NCI-H345 treated with DMSO at 0.1 percent for 48 hours (cell line): ENCODE measurements around the gene GAS2L3.
"Not testable (repeated sequence)": the region's sequence is repeated elsewhere in the genome, so short reads cannot be mapped to it uniquely, and the experiment has no call there.

ENCODE experiments used
- DNase-seq: peaks from one replicate; lab custom pipeline; 2025; ENCODE audit not compliant: unreplicated experiment; lab: John Stamatoyannopoulos, UW

GAS2L3 gene

DNA sequence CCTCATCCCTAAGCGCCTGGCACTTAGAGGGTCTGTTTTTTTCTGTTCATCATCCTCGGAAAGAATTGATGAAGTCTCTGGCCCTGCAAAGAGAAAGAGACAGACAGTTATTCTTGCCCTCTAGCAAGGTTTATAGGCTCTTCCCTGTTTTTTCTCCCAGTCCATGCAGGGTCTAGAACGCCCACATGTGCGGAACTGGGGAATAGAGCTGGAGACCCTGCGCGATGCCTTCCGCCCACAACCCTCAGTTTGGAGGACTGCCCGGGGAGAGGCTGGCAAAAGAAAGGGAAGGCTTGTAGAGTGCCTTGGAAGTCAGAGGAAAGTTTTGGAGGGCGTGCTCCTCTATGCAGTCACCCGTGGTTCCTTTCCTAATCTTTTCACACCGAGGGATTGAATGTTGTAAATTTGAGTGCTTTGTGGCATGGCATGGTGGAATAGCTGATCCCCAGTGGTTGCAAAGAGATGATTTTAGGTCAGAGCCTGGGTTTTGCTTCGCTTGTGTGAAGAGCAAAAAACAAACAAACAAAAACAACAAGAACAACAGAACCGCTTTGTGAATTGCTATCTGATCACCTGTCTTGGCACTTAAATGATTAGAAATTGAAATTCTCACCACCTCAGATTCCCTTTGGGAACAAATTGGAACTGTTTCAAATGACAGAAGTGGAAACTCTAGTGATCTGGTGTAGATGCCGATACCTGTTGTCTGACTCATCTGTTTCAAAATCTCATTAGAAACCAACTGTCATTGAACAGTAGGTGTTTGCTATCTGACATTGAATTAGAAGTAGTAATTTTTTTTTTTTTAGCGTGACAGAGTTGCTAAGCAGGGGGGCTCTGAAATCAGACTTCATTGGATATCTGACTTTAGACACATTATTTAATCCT lies 947 bp downstream of the GAS2L3 start:
- DNase-seq, result peak; percentile 65

DNA sequence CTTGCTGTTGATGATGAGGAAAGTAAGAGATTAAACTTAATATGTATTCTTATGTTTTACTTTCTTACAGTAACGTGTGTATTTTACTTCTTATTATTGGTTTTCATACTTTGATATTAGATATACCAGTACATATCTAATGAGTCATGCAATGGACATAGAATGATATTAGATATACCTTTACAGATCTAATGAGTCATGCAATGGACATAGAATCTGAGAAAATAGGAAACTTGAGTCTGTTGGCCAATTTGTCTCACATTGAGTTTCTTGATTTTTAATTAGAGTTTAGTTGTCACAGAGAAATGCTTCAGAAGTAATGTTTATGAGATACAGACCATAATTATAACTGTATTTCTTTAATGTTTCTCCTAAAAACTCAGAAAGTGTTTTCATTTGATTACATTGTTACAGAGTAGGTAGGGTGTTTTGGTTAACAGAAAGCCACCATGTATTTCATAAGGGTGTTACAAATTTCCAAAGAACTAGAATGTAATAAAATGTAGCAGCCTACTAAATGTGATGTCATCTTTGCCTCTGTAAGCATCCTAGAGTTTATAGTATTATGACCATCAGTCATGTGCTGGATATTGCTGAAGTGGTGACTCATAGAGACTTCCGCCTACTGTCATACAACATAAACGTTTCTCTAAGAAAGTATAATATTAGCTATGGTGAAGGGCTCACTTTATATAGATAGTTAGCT lies 3.0 kb downstream of the GAS2L3 start:
- DNase-seq, result no peak

DNA sequence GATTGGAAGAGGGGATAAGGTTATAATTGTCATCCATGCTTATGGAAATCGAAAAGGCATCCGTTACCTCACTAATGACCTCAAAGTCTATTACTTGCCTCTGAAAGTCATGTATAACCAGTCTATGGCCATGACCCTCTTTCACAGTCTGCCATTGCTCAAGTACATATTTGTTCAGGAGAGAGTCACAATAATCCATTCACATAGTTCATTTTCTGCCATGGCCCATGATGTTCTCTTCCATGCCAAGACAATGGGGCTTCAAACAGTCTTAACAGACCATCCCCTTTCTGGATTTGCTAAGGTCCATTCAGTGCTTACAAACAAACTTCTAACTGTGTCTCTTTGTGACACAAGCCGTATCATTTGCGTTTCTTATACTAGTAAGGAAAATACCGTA lies 5.4 kb downstream of the GAS2L3 start:
- no peak for DNase-seq

DNA sequence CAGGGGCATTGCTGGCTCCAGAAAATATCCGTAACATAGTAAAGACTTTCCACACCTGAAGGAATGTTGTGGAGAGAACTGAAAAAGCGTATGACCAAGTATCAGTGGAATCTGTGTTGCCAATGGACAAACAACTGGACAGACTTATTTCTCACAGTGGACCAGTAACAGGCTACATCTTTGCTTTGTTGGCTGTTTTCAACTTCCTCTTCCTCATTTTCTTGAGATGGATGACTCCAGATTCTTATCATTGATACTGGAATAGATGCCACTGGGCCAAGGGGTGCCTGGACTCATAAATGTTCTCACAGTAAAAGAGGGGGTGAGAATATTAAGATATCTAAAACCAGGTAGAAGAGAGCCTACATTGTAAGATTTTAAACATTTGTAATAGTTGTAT lies 6.4 kb downstream of the GAS2L3 start:
- no peak for DNase-seq

DNA sequence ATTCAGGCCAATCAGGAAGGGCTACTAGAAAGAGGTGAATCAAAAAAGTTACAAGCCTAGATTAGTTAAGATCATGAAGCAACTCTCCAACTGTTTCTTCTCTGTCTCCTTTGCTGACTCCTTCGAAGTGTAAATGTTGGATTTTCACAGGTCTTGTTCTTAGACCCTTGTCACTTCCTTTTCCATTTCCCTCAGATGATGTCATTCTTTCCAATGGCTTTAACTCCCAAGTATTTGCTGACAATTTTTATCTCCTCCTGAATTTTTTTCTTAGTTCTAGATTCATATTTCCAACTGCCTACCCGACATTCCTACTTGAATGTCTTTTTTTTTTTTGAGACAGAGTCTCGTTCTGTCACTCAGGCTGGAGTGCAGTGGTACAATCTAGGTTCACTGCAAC lies 10.8 kb downstream of the GAS2L3 start:
- DNase-seq, result no peak

DNA sequence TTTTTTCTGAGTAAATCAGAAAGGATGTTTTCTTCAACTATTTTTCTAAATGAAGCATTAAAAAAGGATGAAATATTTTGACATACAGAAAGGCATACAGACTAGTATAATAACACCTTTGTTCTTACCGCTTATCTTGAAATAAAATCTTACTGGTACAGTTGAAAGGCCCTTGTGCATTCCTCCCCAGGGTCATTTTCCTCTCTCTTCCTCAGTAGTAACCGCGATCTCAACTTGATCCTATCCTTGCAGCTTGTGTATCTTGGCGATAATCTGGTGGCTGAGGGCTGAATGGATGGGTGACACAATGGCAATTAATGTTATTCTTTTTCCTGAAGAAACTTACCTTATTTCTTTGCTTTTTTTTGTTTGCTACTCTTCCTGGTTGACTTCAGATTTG lies 18.5 kb downstream of the GAS2L3 start:
- no peak for DNase-seq

DNA sequence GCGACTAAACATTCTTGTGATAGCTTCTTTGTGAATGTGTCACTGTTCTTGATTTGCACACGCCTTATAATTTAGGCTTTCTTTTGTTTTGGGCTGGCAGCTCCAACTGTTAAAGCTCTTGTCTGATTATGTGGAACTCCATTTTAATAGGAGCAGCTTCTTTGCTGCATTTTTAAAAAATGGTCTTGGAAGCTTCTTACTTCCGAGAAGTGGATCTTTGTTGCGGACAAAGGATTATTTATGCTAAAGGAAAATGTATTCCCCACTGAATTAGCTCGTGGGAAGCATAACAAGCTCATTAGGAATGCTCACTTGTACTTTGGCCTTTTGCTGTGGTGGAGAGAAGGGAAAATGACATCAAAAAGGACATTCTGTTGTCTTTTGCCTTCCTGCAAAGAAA lies 20.0 kb downstream of the GAS2L3 start:
- no peak for DNase-seq

DNA sequence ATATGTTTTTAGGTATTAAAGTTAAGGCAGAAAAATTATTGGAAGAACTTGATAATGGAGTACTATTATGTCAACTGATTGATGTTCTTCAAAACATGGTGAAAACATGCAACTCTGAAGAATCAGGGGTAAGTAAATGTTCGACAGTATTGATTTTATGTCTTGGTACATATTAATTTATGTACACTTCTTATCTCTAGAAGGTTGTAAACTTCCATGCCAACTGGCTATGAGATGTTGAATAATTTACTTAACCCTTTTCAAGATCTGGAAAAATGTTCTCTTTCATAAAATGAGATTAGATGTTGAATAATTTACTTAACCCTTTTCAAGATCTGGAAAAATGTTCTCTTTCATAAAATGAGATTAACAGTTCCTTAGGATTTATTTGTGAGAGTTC lies 28.1 kb downstream of the GAS2L3 start:
- no peak for DNase-seq

DNA sequence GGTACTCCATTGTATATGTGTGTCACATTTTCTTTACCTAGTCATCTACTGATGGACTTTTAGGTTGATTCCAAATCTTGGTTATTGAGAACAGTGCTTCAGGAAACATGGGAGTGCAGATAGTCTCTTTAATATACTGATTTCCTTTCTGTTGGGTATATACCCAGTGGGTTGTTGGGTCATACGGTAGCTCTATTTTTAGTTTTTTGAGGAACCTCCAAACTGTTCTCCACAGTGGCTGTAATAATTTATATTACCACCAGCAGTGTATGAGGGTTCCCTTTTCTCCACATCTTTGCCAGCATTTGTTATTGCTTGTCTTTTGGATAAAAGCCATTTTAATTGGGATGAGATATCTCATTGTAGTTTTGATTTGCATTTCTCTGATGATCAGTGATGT lies 29.5 kb downstream of the GAS2L3 start:
- DNase-seq, result not testable (repeated sequence)

DNA sequence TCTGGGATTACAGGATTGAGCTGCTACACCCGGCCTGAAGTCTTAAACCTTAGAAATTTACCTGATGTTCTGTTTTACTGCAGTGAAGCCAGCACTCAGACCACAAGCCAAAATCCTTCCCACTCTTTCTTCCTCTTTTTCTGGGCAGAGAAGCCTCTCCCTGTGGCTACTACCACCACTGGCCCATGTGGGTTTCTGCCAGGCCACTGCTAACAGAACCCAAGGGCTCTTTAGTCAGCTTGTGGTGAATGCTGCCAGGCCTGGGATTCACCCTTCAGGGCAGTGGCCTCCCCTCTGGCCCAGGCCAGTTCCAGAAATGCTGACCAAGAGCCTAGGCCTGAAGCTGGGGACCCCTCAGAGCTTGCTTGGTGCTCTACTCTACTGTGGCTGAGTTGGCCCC lies 35.3 kb downstream of the GAS2L3 start:
- DNase-seq, result no peak

DNA sequence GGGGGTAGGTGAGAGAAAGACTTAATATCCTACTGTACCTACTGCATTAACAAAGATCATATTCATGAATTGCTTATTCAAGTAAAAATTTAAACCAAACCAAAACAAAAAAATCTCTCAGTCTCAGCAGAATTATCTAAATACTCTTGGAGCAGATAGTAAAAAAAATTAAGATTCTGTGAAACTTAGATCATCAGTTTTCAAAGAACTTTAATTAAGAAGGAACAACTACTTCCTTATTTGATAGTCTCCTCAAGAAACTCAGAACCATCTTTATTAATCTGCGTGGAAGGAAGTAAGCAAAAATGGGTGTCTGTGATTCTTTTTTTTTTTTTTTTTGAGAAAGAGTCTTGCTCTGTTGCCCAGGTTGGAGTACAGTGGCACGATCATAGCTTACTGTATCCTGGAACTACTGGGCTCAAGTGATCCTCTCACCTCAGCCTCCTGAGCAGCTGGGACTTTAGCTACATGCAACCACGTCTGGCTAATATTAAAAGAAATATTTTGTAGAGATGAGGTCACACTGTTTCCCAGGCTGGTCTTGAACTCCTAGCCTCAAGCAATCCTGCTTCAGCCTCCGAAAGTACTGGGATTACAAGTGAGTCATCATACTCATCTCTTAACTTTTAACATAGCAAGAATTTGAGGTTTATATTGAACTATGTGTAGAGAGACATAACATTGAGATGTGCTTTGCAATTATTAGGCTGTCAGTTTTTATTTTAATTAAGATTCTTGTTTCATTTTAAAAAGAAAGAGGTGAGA lies 37.4 kb downstream of the GAS2L3 start:
- DNase-seq, result no peak

DNA sequence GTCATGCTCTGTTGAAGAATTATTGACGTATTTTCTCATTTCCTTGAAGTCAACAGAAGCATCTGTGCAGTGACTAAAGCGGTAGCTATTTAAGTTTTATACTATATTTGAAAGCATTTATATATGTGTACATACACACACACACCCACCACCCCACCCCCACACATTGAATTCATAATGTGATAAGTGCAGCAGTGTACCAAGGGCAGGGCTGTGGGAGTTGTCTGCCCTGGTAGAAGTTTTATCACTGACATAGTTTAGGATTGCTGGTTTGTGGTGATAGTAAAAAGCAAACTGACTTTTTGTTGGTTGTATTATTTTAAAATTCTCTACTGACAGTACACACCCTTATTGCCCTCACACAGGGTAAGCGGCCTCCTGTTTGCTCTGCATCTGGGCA lies 39.1 kb downstream of the GAS2L3 start:
- DNase-seq, result no peak

DNA sequence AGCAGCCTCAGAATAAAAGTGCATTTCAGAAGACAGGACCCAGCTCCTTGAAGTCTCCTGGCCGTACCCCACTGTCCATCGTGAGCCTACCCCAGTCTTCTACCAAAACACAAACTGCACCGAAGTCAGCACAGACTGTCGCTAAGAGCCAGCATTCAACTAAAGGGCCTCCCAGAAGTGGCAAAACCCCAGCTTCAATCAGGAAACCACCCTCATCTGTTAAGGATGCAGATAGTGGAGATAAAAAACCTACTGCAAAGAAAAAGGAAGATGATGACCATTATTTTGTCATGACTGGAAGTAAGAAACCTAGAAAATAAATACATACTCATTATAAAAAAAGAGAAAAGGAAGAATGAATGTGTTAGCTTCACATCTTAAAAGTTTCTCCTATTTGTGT lies 51.1 kb downstream of the GAS2L3 start:
- DNase-seq, result no peak

DNA sequence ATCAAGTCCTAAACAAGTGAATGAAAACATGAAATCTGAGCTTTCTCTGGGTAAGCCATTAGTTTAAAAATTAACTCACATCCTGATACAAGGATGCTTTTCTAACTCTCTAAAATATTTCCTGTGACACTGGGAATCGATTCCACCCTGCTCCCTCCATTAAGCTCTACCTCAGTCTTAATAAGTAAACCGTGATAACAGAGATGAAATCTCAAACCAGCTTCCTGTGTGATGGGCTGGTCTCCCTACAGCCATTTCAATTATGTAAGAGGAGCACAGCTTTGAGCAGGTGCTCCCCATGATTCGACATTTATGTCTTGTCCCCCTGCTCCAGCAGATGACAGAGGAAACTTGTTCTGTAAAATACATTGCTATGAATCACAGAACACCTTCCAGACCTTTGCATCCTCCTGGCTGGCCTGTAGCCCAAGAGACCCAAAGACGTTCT lies 59.0 kb downstream of the GAS2L3 start:
- no peak for DNase-seq

DNA sequence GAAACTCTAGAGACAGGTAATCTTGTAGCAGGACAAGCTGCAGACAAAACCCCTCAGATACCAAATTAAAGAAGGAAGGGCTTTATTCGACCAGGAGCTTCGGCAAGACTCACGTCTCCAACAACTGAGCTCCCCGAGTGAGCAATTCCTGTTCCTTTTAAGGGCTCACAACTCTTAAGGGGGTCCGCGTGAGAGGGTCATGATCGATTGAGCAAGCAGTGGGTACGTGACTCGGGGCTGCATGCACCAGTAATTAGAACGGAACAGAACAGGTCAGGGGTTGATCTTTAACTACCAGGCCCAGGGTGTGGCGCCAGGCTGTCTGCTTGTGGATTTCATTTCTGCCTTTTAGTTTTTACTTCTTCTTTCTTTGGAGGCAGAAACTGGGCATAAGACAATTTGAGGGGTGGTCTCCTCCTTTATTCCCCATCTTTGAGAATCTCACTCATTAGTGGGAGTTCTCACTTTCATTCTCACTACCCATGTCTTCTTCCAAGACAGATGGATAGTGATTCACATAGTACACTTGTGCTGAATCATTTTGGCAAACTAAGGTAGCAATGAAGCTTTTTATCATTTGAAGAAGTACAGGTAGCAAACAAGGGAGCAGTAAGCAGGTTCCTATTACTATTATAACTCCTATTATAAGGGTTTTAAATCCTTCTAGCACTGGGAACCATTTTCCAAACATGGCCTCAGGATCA lies 59.8 kb downstream of the GAS2L3 start:
- not testable (repeated sequence) for DNase-seq

DNA sequence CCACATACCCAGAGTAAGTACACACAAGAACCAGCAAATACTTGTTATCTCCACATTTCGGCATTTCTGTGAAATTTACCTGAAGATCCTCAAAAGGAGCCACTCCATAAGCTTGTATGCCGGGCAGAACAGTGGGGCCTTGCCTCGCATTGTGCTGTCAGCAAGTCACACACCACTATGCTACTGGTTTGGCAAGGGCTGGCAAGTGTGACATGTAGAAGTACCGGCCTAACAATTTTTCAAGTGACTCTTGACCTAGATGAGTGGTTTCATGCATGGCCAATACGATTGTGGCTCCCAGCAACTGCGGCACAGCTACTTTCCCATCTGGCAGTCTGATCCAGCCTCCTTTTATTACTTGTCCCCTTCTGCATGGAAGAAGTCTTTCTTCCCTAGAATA lies 69.8 kb downstream of the GAS2L3 start:
- DNase-seq, result no peak

DNA sequence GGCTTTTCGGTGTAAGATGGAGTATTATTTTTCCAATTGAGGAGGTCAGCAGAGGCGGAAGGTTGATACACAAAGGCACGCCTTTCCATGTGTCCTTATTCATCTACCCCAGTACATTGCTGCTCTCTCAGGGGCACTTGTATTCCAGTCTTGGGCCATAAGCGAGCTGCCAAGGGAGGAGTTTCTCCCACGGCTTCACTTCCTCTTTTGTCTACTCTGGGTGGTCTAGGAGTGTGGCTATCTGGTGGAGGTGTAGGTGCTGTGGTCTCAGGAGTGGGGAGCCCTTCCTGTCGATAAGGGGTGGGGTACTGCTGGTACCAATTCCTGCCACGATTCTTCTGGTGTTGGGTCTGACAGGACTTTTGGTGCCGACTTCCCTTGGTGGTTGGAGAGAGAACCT lies 73.4 kb downstream of the GAS2L3 start:
- DNase-seq, result no peak

DNA sequence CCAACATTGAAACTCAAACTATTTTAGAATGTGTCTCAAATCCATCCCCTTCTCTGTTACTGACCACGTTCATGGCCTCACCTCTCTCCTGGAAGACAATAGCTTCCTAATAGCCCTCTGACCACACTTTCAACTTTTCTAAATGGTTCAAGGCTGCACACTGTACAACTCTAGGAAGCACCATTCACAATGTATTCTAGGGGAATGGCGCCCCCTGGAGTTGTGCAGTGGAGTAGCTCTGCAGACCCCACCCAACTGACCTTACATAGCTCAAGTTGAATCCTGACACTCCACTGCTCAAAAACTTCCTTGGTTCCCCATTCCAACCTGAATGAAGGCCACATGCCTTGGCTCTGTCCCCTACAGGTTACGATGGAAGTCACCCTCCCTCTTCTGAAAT lies 77.6 kb downstream of the GAS2L3 start:
- no peak for DNase-seq

DNA sequence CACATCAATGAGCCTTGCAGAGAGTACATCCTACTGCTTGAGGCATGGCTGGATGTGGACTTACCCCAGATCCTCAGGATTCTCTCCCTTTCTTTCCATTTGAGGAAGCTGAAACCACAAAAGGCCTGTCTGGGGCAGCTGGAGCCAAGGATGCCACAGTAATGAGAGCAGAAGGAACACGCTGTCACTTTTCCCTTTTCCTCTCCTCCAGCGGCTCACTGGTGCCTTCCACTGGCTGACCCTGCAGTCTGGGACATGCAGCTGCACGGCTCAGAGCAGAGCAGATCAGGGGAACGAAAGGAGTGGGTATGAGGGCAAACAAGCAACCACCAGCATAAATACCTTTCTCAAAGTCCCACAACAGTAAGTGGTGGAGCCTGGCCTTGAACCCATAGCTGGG lies 78.2 kb downstream of the GAS2L3 start:
- DNase-seq, result no peak

DNA sequence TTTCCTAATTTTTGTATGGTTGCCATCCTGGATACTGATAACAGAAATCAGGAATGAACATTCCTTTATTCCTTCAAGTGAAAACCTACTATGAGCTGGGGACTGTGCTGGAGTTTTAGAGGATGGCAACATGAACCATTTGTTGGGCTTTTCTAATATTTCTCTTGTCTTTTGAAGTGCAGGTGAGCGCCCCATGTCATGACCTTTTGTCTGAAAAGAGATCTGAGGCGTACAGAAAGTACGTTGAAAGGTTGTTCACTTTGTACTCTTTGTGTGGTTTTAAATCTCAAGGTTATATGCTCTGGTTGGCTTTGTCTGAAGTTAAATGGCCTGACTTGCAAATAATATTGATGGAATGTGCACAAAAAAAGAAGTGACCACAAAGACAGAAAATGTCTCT lies 79.0 kb downstream of the GAS2L3 start:
- no peak for DNase-seq

DNA sequence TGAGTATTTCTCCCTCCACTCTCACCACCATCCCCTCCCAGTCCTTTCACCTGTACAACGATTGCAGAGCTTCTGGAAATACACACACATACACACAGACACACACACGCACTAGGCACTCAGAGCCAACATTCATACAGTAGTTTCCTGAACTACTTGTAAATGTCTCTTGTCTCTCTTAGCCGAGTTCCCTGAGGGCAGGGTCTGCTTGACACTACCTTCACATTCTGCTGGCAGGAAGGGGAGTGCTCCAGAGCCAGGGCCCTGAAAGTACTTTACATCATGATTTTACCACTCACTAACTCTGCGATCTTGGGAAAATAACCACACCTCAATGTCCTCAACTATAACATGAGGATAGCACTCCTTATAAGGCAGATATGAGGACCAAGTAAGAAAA lies 82.7 kb downstream of the GAS2L3 start:
- DNase-seq, result no peak
